ENCODE results near the gene SHLD3. TPM values are rescaled to one million over a fixed set of nuclear protein-coding genes. Genes with fewer than 3 reads are reported as not detected.
"Not testable (repeated sequence)": the region's sequence is repeated elsewhere in the genome, so short reads cannot be mapped to it uniquely, and the experiment has no call there.

The SHLD3 gene
- polyA plus RNA-seq, 3 donors, result 3.2 to 3.9 (median 3.5) TPM

DNA sequence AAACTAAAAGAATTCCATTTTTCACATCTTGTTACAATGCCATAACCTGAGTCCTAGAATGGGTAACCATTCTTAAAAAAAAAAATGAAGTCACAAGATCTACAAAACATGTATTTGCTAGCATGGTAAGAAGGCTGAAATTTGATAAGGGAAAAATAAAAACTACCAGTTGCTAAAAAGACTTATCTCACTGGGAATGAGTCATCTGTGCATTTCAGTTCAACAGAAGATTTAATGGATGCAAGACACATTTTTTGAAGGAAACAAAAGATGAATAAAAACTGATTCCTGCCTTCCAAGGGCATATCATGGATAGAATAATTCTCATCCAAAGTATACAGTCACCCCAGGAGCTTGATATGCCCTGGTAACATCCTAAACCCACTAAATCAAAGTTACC, 49.9 kb downstream of the SHLD3 start:
- DNase-seq, result no peak

- DNase-seq, result not testable (repeated sequence)
Observed at GRCh38 chr5:65676056-65676455, 51.2 kb downstream of the SHLD3 start.

Other genes with a start within 250 kb of the SHLD3 start
- 1 to 10 TPM; 1.5 to 2.6 (median 1.7) TPM for gene ADAMTS6, start 143.1 kb upstream of the SHLD3 start, polyA plus RNA-seq (ENCODE audit: insufficient read length in 3 of 3)
- 10 to 100 TPM; 25.6 to 44.4 (median 39.1) TPM for gene CENPK, start 61.9 kb upstream of the SHLD3 start, polyA plus RNA-seq (ENCODE audit: insufficient read length in 3 of 3)
- 10 to 100 TPM; 56.4 to 89.8 (median 88.8) TPM for gene PPWD1, start 61.7 kb upstream of the SHLD3 start, polyA plus RNA-seq (ENCODE audit: insufficient read length in 3 of 3)
- 10 to 100 TPM; 21.0 to 25.4 (median 23.3) TPM for gene TRIM23, start 694 bp upstream of the SHLD3 start, polyA plus RNA-seq (ENCODE audit: insufficient read length in 3 of 3)
- 10 to 100 TPM; 23.0 to 36.3 (median 29.1) TPM for gene TRAPPC13, start within 50 bp of the SHLD3 start, polyA plus RNA-seq (ENCODE audit: insufficient read length in 3 of 3)
- gene SGTB, start 97.1 kb downstream of the SHLD3 start, polyA plus RNA-seq (ENCODE audit: insufficient read length in 3 of 3), result 1 to 10 TPM; 7.8 to 8.8 (median 8.4) TPM
- gene NLN, start 97.2 kb downstream of the SHLD3 start, polyA plus RNA-seq (ENCODE audit: insufficient read length in 3 of 3), result 10 to 100 TPM; 33.9 to 37.0 (median 35.4) TPM